GM19035 (cell line): ENCODE data around the gene MYO19.
"Not testable (repeated sequence)": the region's sequence is repeated elsewhere in the genome, so short reads cannot be mapped to it uniquely, and the experiment has no call there.

Experiments used
- ATAC-seq: cut with Tn5 transposase; IDR thresholded peaks from one replicate; pipeline ENCODE4 v1.9.1; 2021; ENCODE audit not compliant: unreplicated experiment

Gene MYO19

GRCh38 chr17:36532435-36532975 lies 2.2 kb downstream of the MYO19 start:
- ATAC-seq = no peak

- ATAC-seq = no peak
These were observed 5.5 kb downstream of the MYO19 start for GRCh38 chr17:36529121-36529520.

GRCh38 chr17:36527621-36528250 lies 6.9 kb downstream of the MYO19 start:
- no peak for ATAC-seq

- no peak for ATAC-seq
These were observed 8.8 kb downstream of the MYO19 start for GRCh38 chr17:36525888-36526287.

GRCh38 chr17:36525113-36525512 lies 9.6 kb downstream of the MYO19 start:
- ATAC-seq = no peak

GRCh38 chr17:36524428-36524876 lies 10.2 kb downstream of the MYO19 start:
- no peak for ATAC-seq

- ATAC-seq = no peak
These were observed 11.6 kb downstream of the MYO19 start for GRCh38 chr17:36523113-36523512.

GRCh38 chr17:36515837-36516236 lies 18.8 kb downstream of the MYO19 start:
- ATAC-seq = no peak

GRCh38 chr17:36514856-36515255 lies 19.8 kb downstream of the MYO19 start:
- ATAC-seq = no peak

- ATAC-seq = no peak
These were observed 22.0 kb downstream of the MYO19 start for GRCh38 chr17:36512641-36513040.

- no peak for ATAC-seq
These were observed 23.5 kb downstream of the MYO19 start for GRCh38 chr17:36511216-36511615.

GRCh38 chr17:36510636-36511035 lies 24.0 kb downstream of the MYO19 start:
- no peak for ATAC-seq

GRCh38 chr17:36509272-36509985 lies 25.2 kb downstream of the MYO19 start:
- no peak for ATAC-seq

GRCh38 chr17:36508439-36508838 lies 26.2 kb downstream of the MYO19 start:
- not testable (repeated sequence) for ATAC-seq

GRCh38 chr17:36507266-36507665 lies 27.4 kb downstream of the MYO19 start:
- ATAC-seq = no peak

- no peak for ATAC-seq
These were observed 27.8 kb downstream of the MYO19 start for GRCh38 chr17:36506831-36507230.

GRCh38 chr17:36506249-36506826 lies 28.3 kb downstream of the MYO19 start:
- ATAC-seq = no peak

- ATAC-seq = no peak
These were observed 29.5 kb downstream of the MYO19 start for GRCh38 chr17:36505171-36505570.

- ATAC-seq = no peak
These were observed 30.5 kb downstream of the MYO19 start for GRCh38 chr17:36504156-36504545.

- ATAC-seq = no peak
These were observed 31.1 kb downstream of the MYO19 start for GRCh38 chr17:36503456-36504155.

GRCh38 chr17:36501963-36502362 lies 32.7 kb downstream of the MYO19 start:
- ATAC-seq = no peak
